NOMO-1 treated with DMSO at 0.1 percent for 48 hours (cell line): ENCODE data around the gene GRAMD4.

Source experiments
- DNase-seq: peaks from one replicate; lab custom pipeline; 2025; ENCODE audit not compliant: unreplicated experiment; lab: John Stamatoyannopoulos, UW

Gene GRAMD4

GRCh38 chr22:46596032-46596441 lies 24.1 kb upstream of the GRAMD4 start:
- no peak for DNase-seq

GRCh38 chr22:46596819-46597218 lies 23.4 kb upstream of the GRAMD4 start:
- no peak for DNase-seq

- DNase-seq = no peak
These were observed 22.0 kb upstream of the GRAMD4 start for GRCh38 chr22:46598224-46598623.

GRCh38 chr22:46598737-46599424 lies 21.3 kb upstream of the GRAMD4 start:
- DNase-seq = peak; percentile 73

GRCh38 chr22:46600273-46600796 lies 19.9 kb upstream of the GRAMD4 start:
- DNase-seq = no peak

- DNase-seq = peak; percentile 86
These were observed 18.2 kb upstream of the GRAMD4 start for GRCh38 chr22:46602025-46602424.

GRCh38 chr22:46604306-46604690 lies 15.9 kb upstream of the GRAMD4 start:
- peak; percentile 89 for DNase-seq

- DNase-seq = no peak
These were observed 15.1 kb upstream of the GRAMD4 start for GRCh38 chr22:46605117-46605516.

- no peak for DNase-seq
These were observed 13.3 kb upstream of the GRAMD4 start for GRCh38 chr22:46606886-46607285.

GRCh38 chr22:46607483-46608114 lies 12.6 kb upstream of the GRAMD4 start:
- DNase-seq = no peak

- DNase-seq = no peak
These were observed 11.0 kb upstream of the GRAMD4 start for GRCh38 chr22:46609175-46609690.

- no peak for DNase-seq
These were observed 10.4 kb upstream of the GRAMD4 start for GRCh38 chr22:46609724-46610201.

GRCh38 chr22:46610356-46610755 lies 9.8 kb upstream of the GRAMD4 start:
- no peak for DNase-seq

GRCh38 chr22:46611189-46611588 lies 9.0 kb upstream of the GRAMD4 start:
- DNase-seq = no peak

- no peak for DNase-seq
These were observed 7.8 kb upstream of the GRAMD4 start for GRCh38 chr22:46612341-46612903.

- DNase-seq = no peak
These were observed 7.1 kb upstream of the GRAMD4 start for GRCh38 chr22:46612904-46613605.

- no peak for DNase-seq
These were observed 6.6 kb upstream of the GRAMD4 start for GRCh38 chr22:46613606-46614021.

GRCh38 chr22:46614025-46614931 lies 5.9 kb upstream of the GRAMD4 start:
- DNase-seq = no peak

- no peak for DNase-seq
These were observed 2.8 kb upstream of the GRAMD4 start for GRCh38 chr22:46617207-46617985.
